H1 (cell line): ENCODE data around the gene PTTG1IP.

ENCODE experiments used
- ATF2 ChIP-seq: IDR thresholded peaks from 2 replicates; pipeline ENCODE4 v1.6.1; 2012; ENCODE audit warnings: low read length, inconsistent platforms
- BRCA1 ChIP-seq: IDR thresholded peaks from 2 replicates; pipeline ENCODE4 v1.6.1; 2012; ENCODE audit warnings: low read depth, low read length, improper control_type of control experiment
- CTCF ChIP-seq, 3 experiments: IDR thresholded peaks; 1 replicate in 2 of 3; 2 replicates in 1 of 3; pipeline versions ENCODE4 v1.5.1 to v1.6.1; 2011; ENCODE audit warnings: low read length in 3 of 3, mild to moderate bottlenecking in 3 of 3, inconsistent platforms in 2 of 3, low read depth in 1 of 3, moderate library complexity in 1 of 3; ENCODE audit not compliant: insufficient read depth in 1 of 3; ENCODE audit errors: control extremely low read depth in 1 of 3
- EP300 ChIP-seq, 2 experiments: IDR thresholded peaks; 1 replicate in 1 of 2; 2 replicates in 1 of 2; pipeline ENCODE4 v1.6.1; 2011 to 2012; ENCODE audit warnings: low read depth in 2 of 2, low read length in 2 of 2, mild to moderate bottlenecking in 2 of 2, borderline replicate concordance in 1 of 2, inconsistent platforms in 1 of 2, moderate library complexity in 1 of 2
- FOSL1 ChIP-seq: IDR thresholded peaks from 2 replicates; pipeline ENCODE4 v1.6.1; 2011; ENCODE audit warnings: mild to moderate bottlenecking, low read depth, low read length, moderate library complexity; ENCODE audit not compliant: insufficient read depth
- HDAC6 ChIP-seq: IDR thresholded peaks from one replicate; pipeline ENCODE4 v1.7.1; 2012; ENCODE audit warnings: low read depth, mild to moderate bottlenecking, inconsistent platforms, low read length, moderate library complexity
- MAX ChIP-seq: IDR thresholded peaks from 2 replicates; pipeline ENCODE4 v1.6.1; 2012; ENCODE audit warnings: inconsistent platforms
- POLR2A ChIP-seq, 2 experiments: IDR thresholded peaks; 1 replicate in 1 of 2; 2 replicates in 1 of 2; pipeline ENCODE4 v1.6.1; 2011; ENCODE audit warnings: low read depth in 2 of 2, low read length in 2 of 2, mild to moderate bottlenecking in 2 of 2; ENCODE audit errors: control extremely low read depth in 1 of 2
- POLR2AphosphoS5 ChIP-seq: IDR thresholded peaks from 2 replicates; pipeline ENCODE4 v1.6.1; 2011; ENCODE audit warnings: low read depth, low read length
- RNF2 ChIP-seq: fragments of 200-900, 300-1000 bp; sonication (generic); IDR thresholded peaks from 2 replicates; pipeline ENCODE4 v1.7.1; 2016; ENCODE audit warnings: borderline replicate concordance, low read depth, mild to moderate bottlenecking, antibody characterized with exemption, low read length; ENCODE audit not compliant: poor library complexity, severe bottlenecking; ENCODE audit errors: missing control alignments
- SRF ChIP-seq: IDR thresholded peaks from 2 replicates; pipeline ENCODE4 v1.6.1; 2011; ENCODE audit warnings: mild to moderate bottlenecking, low read depth, low read length, moderate library complexity

GRCh38 chr21:44890338-44890931 is 16.9 kb upstream of the PTTG1IP start:
- no peak for TF ChIP-seq CTCF (IDR thresholded peaks at IDR 0.05; ENCODE audit: control extremely low read depth in 1 of 3, insufficient read depth in 1 of 3, low read depth in 1 of 3, low read length in 3 of 3)
- TF ChIP-seq SRF, result no peak
- no peak for TF ChIP-seq MAX
- TF ChIP-seq FOSL1, result no peak
- no peak for TF ChIP-seq EP300 (IDR thresholded peaks at IDR 0.05; ENCODE audit: borderline replicate concordance in 1 of 2, low read depth in 2 of 2, low read length in 2 of 2)
- TF ChIP-seq POLR2AphosphoS5, result no peak
- no peak for TF ChIP-seq HDAC6
- TF ChIP-seq BRCA1, result no peak
- no peak for TF ChIP-seq ATF2
- no peak for TF ChIP-seq POLR2A (IDR thresholded peaks at IDR 0.05; ENCODE audit: control extremely low read depth in 1 of 2, low read depth in 2 of 2, low read length in 2 of 2)
- TF ChIP-seq RNF2, result no peak
